ENCODE results near the gene ANKFY1.

GRCh38 chr17:4177806-4178205 lies 86.0 kb downstream of the ANKFY1 start:
- TF ChIP-seq ZNF8 (CRISPR knock-in tag; IDR thresholded peaks at IDR 0.05) = no peak
- no peak for TF ChIP-seq ZFP30 (CRISPR knock-in tag; IDR thresholded peaks at IDR 0.05)
- no peak for TF ChIP-seq ZFP3 (CRISPR knock-in tag; IDR thresholded peaks at IDR 0.05)
- TF ChIP-seq ZNF70 (CRISPR knock-in tag; IDR thresholded peaks at IDR 0.05) = no peak

Measured in SK-N-SH treated with all-trans-retinoic acid at 6 μM for 48 hours (cell line).